ENCODE measurements around the gene COL9A3. TPM values are rescaled to one million over a fixed set of nuclear protein-coding genes. Genes with fewer than 3 reads are reported as not detected.

COL9A3 gene
- total and polyA plus RNA-seq, 2 of the 8 experiments (the other 6 are each of a cell fraction or from before 2014, with no cell fraction given), result 21.7 to 80.1 TPM

DNA sequence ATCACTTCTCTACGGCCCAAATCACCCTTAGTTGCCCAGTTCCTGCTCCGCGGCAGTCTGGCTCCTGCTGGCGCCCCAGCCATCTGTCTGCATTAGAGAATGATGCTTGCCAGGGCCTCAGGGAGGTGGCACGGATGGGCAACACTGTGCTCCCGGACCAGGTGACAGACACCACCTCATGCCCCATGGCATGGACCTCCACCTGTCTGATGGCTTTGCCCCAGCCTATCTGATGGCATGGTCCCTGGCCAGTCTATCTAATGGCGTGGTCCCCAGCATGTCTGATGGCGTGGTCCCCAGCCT is 39.4 kb upstream of the COL9A3 start (continued):
- TF ChIP-seq PHF8 (conservative IDR thresholded peaks at IDR 0.05; ENCODE audit: low read depth, low read length) (no peak), SUZ12 (IDR thresholded peaks at IDR 0.05; ENCODE audit: low read length) (no peak), SRF (IDR thresholded peaks at IDR 0.05; ENCODE audit: low read depth, low read length) (no peak), EGR1 (IDR thresholded peaks at IDR 0.05; ENCODE audit: borderline replicate concordance, low read depth, low read length) (no peak), BACH1 (IDR thresholded peaks at IDR 0.05; ENCODE audit: low read length) (no peak)

Data from H1 (cell line).